Stomach (tissue), 9 donors: Measurements from ENCODE around the gene FRG2B. TPM values are rescaled to one million over a fixed set of nuclear protein-coding genes. Genes with fewer than 3 reads are reported as not detected.
"Not testable (repeated sequence)": the region's sequence is repeated elsewhere in the genome, so short reads cannot be mapped to it uniquely, and the experiment has no call there.

Experiments
- DNase-seq, 2 donors: peaks; one replicate each; pipeline versions ENCODE4 v3.0.0 to v3.0.0-alpha.2; 2013 to 2019
- H3K27ac ChIP-seq, 5 donors: fragments of 200-600 bp in 4 of 5; sonication (generic) in 4 of 5; one replicate each; pipeline ENCODE4 v1.5.1; 2013 to 2019; ENCODE audit warnings: mild to moderate bottlenecking in 1 of 5, moderate library complexity in 1 of 5
- H3K27me3 ChIP-seq, 3 donors: fragments of 200-600 bp; sonication (generic); one replicate each; pipeline ENCODE4 v1.5.1; 2017 to 2019; ENCODE audit warnings: mixed run types in 1 of 3
- H3K36me3 ChIP-seq, 4 donors: fragments of 200-600 bp; sonication (generic); 1 replicate in 3 of 4; 2 replicates in 1 of 4; pipeline ENCODE4 v1.5.1; 2016 to 2019
- H3K4me1 ChIP-seq, 4 donors: fragments of 200-600 bp; sonication (generic); one replicate each; pipeline ENCODE4 v1.5.1; 2016 to 2019
- H3K4me3 ChIP-seq, 4 donors: fragments of 200-600 bp; sonication (generic) in 3 of 4; one replicate each; pipeline ENCODE4 v1.5.1; 2016 to 2019; ENCODE audit warnings: mild to moderate bottlenecking in 1 of 4
- H3K9me3 ChIP-seq, 4 donors: fragments of 200-600 bp; sonication (generic); one replicate each; pipeline ENCODE4 v1.5.1; 2016 to 2019
- EP300 ChIP-seq: sonication (generic); formaldehyde crosslinking; IDR thresholded peaks from one replicate; pipeline ENCODE4 v1.6.1; 2017; ENCODE audit warnings: antibody characterized with exemption
- POLR2A ChIP-seq, 4 donors: fragments of 450-650 bp; IDR thresholded peaks; one replicate each; pipeline ENCODE4 v1.6.1; 2016; ENCODE audit warnings: antibody characterized with exemption in 4 of 4, control low read depth in 2 of 4, mild to moderate bottlenecking in 1 of 4, moderate library complexity in 1 of 4
- POLR2AphosphoS5 ChIP-seq, 3 donors: sonication (generic); formaldehyde crosslinking; IDR thresholded peaks; one replicate each; pipeline ENCODE4 v1.6.1; 2016; ENCODE audit warnings: antibody characterized with exemption in 3 of 3
- WGBS, 5 donors: extraction: QIAGEN DNeasy Blood & Tissue Kit in 3 of 5; methylation state at CpG; one replicate each; pipeline versions ENCODE4 v1.1.5 to v1.1.7; 2013 to 2018; 5-methylcytosine and 5-hydroxymethylcytosine counted together
- intact Hi-C: fragments of 100-400 bp; cut with DNase I; formaldehyde crosslinking; loops from one replicate; pipeline ENCODE4 v1.15.1; 2023; ENCODE audit warnings: low total_unique reads
- polyA plus RNA-seq, 3 donors: library from polyadenylated mRNA; stranded (reverse); fragments of 200-250 nt; gene quantifications; one replicate each; pipeline ENCODE4 v1.2.3, GENCODE V29; 2013
- total RNA-seq, 5 donors: library from RNA; depleted of rRNA; stranded (reverse); fragments of >200 nt; gene quantifications; one replicate each; pipeline versions ENCODE4 v1.1.0 to v1.2.3, GENCODE V29; 2014 to 2016
- TF ChIP-seq, protein P1 (sequence below), 7 experiments: fragments of 450-650 bp in 4 of 7; fragments of 200-600 bp in 3 of 7; sonication (generic) in 3 of 7; IDR thresholded peaks; one replicate each; pipeline ENCODE4 v1.5.1; 2016 to 2019; ENCODE audit warnings: antibody characterized with exemption in 7 of 7, control low read depth in 2 of 7, mild to moderate bottlenecking in 1 of 7
- donor health status: healthy with polysubstance abuse.
- donor health status: Bipolar disorder and iron deficiency.
- donor health status: healthy.

Gene FRG2B
- total and polyA plus RNA-seq, 8 donors = not detected

DNA sequence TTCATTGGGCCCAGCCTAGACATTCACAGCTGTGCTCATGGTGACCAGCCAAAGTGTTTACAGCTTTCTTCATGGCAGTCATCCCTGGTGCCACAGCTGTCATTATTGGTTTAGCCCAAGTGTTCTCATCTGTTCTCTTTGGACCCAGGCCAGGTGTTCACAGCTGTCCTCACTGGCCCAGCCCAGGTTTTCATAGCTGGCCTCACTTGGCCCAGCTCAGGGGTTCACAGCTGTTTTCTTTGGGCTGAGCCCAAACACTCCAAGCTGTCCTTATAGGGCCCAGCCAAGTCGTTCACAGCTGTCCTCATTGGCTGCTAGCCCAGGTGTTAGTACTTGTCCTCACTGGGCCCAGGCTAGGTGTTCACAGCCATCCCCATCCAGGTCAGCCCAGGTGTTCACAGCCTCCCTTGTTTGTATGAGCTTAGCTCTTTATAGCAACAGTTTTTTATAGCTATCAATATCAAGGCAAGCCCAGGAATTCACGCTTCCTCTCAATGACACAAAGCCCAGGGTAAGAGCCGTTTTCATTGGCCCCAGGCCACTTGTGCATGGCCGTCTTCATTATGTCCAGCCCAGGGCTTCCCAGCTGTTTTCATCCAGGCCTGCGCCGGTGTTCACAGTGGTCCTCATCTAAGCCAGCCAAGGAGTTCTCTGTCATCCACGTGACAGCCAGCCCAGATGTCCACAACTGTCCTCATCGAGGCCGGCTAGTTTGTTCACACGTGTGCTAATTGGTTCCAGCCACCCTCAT, 11.6 kb downstream of the FRG2B start:
- Histone ChIP-seq H3K4me3 (no peak overlapping the region), H3K9me3 (no peaks in the 10 kb centered on the region), H3K27me3 (peaks cover 0 to 22% (median 0%) of the 10 kb centered on the region in 3 donors), H3K36me3 (no peaks in the 10 kb centered on the region), H3K27ac (no peak overlapping the region), H3K4me1 (no peaks in the 10 kb centered on the region)
- TF ChIP-seq, protein P1, sequence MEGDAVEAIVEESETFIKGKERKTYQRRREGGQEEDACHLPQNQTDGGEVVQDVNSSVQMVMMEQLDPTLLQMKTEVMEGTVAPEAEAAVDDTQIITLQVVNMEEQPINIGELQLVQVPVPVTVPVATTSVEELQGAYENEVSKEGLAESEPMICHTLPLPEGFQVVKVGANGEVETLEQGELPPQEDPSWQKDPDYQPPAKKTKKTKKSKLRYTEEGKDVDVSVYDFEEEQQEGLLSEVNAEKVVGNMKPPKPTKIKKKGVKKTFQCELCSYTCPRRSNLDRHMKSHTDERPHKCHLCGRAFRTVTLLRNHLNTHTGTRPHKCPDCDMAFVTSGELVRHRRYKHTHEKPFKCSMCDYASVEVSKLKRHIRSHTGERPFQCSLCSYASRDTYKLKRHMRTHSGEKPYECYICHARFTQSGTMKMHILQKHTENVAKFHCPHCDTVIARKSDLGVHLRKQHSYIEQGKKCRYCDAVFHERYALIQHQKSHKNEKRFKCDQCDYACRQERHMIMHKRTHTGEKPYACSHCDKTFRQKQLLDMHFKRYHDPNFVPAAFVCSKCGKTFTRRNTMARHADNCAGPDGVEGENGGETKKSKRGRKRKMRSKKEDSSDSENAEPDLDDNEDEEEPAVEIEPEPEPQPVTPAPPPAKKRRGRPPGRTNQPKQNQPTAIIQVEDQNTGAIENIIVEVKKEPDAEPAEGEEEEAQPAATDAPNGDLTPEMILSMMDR (IDR thresholded peaks at IDR 0.05) = no peak
- TF ChIP-seq POLR2A (IDR thresholded peaks at IDR 0.05) = no peak
- no peak for TF ChIP-seq POLR2AphosphoS5 (IDR thresholded peaks at IDR 0.05)
- no peak for TF ChIP-seq EP300
- intact Hi-C loops = no loop called here
- 80 to 86% (median 83%) methylated on average over 10 of the region's 10 CpGs for WGBS, 5 donors
- no peak for DNase-seq

DNA sequence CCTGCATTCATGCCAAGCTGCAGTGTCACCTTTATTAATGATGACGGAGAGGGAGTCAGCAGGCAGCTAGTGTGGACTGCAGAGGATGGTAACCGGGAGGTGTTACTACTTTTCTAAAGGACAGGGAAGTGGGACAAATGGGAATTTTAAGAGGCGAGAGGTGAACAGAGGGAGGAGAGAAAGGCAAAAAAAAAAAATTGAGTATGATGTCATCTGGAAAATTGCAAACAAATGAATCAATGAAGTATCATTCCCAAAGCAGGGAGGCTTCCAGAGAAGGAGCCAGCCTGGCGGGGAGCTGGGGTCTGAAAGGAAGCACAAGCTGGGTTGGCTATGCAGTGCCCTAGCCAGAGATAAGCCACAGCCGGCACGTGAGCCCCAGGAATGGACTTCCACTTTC, 12.9 kb downstream of the FRG2B start:
- Histone ChIP-seq H3K27me3 (peaks cover 0 to 15% (median 0%) of the 10 kb centered on the region in 3 donors), H3K4me3 (no peak overlapping the region), H3K9me3 (no peaks in the 10 kb centered on the region), H3K27ac (no peak overlapping the region), H3K4me1 (peaks cover 0 to 3% (median 0%) of the 10 kb centered on the region in 4 donors), H3K36me3 (no peaks in the 10 kb centered on the region)
- TF ChIP-seq, protein P1 (IDR thresholded peaks at IDR 0.05) = no peak
- TF ChIP-seq POLR2AphosphoS5 (IDR thresholded peaks at IDR 0.05) = no peak
- intact Hi-C loops = no loop called here
- WGBS, 5 donors = 55 to 81% (median 70%) methylated on average over 6 of the region's 6 CpGs
- DNase-seq = no peak

DNA sequence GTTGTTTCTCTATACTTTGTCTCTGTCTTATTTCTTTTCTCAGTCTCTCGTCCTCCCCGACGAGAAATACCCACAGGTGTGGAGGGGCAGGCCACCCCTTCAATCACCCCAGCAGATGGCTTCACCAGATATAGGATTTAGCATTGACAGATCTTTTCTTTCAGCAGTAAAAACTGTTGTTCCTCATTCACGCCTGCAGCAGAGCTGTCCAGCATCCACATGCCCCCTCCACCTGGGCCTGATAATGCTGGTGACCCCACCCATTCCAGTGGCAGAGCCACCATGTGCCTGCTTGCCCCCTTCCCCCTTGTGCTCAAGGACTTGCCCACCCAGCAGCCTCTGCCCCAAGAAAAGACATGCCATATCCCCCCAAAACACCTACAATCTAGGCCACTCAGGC, 15.5 kb downstream of the FRG2B start:
- H3K27ac ChIP-seq = no peak overlapping the region
- intact Hi-C loops = no loop called here

DNA sequence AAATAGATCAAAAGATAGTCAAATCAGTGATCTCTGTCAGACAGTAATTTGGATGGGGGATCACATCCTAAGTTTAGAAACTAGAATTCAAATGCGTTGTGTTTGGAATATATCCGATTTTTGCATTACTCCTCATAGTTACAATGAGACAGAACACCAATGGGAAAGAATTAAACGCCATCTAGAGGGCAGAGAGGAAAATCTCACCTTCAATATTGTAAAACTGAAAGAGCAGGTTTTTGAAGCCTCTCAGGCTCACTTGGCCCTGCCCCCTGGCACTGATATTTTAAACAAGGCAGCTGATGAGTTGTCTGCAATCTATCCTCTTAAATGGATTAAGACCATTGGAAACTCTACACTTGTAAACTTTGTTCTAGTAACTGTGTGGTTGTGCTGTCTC, 17.7 kb downstream of the FRG2B start:
- peaks cover 0 to 3% (median 0%) of the 10 kb centered on the region in 4 donors for H3K4me1 ChIP-seq
- peak in 1 of 2 donors; percentile 15 for DNase-seq
- no peak for TF ChIP-seq POLR2AphosphoS5 (IDR thresholded peaks at IDR 0.05)
- TF ChIP-seq, protein P1 (IDR thresholded peaks at IDR 0.05) = peak in 4 of 7 experiments; percentile 19 to 42 (median 24)
- peaks cover 0 to 8% (median 2%) of the 10 kb centered on the region in 4 donors for H3K9me3 ChIP-seq
- no peaks in the 10 kb centered on the region for H3K36me3 ChIP-seq
- no peak overlapping the region for H3K27ac ChIP-seq
- peaks cover 0 to 57% (median 0%) of the 10 kb centered on the region in 3 donors for H3K27me3 ChIP-seq
- no peak overlapping the region for H3K4me3 ChIP-seq
- WGBS, 5 donors = 13 to 51% (median 19%) methylated on average over 3 of the region's 3 CpGs
- intact Hi-C loops = no loop called here

More for the DNA sequence above, 15.5 kb downstream of the FRG2B start:
- no peaks in the 10 kb centered on the region for H3K36me3 ChIP-seq
- WGBS, 5 donors = 46 to 69% (median 54%) methylated on average over 4 of the region's 4 CpGs
- H3K4me1 ChIP-seq = peaks cover 0 to 3% (median 0%) of the 10 kb centered on the region in 4 donors
- no peak overlapping the region for H3K4me3 ChIP-seq
- no peak for DNase-seq
- peaks cover 0 to 8% (median 2%) of the 10 kb centered on the region in 4 donors for H3K9me3 ChIP-seq
- H3K27me3 ChIP-seq = peaks cover 0 to 35% (median 0%) of the 10 kb centered on the region in 3 donors
- TF ChIP-seq EP300 = no peak
- no peak for TF ChIP-seq POLR2AphosphoS5 (IDR thresholded peaks at IDR 0.05)
- no peak for TF ChIP-seq POLR2A (IDR thresholded peaks at IDR 0.05)
- TF ChIP-seq, protein P1 (IDR thresholded peaks at IDR 0.05) = no peak

DNA sequence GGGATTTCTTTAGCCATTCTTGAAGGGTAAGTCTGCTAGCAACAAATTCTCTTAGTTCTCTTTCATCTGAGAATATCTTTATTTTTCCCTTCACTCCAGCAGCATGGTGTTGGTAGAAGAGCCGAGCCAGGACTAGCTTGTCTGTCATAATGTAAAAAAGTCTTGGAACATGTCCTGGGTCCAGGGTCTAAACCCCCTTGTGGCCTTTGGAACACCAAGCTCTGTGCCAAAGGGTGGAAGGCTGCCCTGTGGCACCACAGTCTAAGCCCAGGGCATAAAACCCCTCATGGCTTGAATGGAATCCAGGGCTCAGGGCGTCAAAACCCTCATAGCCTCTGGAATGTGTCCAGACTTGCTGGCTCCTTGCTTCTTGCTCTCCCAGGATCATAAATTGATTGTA, 23.2 kb downstream of the FRG2B start:
- intact Hi-C loops, DNase-seq, H3K36me3 ChIP-seq, H3K9me3 ChIP-seq, H3K27ac ChIP-seq, H3K4me1 ChIP-seq, H3K4me3 ChIP-seq: not testable (repeated sequence)
- 52 to 80% (median 75%) methylated on average over 2 of the region's 2 CpGs for WGBS, 5 donors
- peaks cover 0 to 90% (median 0%) of the 10 kb centered on the region in 3 donors for H3K27me3 ChIP-seq
